GM12891 (cell line): ENCODE measurements around the gene ZNF618.

Experiments used
- POLR2A ChIP-seq: IDR thresholded peaks from 2 replicates; pipeline ENCODE4 v1.6.1; 2011; ENCODE audit warnings: low read depth, low read length, control low read depth
- SPI1 ChIP-seq: IDR thresholded peaks from 2 replicates; pipeline ENCODE4 v1.6.1; 2011; ENCODE audit warnings: low read depth, low read length, control low read depth
- TAF1 ChIP-seq: IDR thresholded peaks from 2 replicates; pipeline ENCODE4 v1.6.1; 2011; ENCODE audit warnings: low read depth, low read length, control low read depth

DNA sequence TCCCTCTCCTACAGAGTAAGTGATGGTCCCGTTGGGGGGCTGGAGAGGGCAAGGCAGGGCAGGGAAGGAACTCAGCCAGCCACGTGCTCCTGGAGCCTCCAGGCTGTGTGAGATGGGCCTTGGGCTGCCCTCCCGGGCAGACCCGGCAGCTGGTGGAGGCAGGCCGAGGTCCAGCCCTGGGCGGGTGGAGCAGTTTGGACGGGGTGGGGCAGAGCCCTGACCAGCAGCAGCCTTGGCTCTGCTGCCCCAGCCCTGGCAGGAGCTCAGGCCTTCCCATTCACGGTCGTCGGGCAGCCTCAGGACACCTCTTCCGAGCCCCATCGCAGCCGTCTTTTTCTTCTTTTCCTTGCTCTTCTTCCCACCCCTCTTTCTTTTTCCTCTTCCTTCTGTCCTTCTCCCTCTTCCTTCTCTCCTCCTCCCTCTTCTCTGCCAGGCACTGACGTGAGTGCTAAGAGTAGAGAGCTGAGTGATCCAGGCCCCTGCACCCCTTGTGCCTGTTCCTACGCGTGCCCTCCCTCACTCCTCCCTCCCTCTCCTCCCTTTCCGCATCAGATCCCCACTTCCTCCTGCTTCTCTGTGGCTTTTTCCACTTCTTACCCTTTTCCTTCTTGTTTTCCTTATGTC lies 159.2 kb downstream of the ZNF618 start:
- no peak for TF ChIP-seq SPI1
- TF ChIP-seq POLR2A = no peak
- no peak for TF ChIP-seq TAF1
